GM23338 (cell line): Measurements from ENCODE around the gene TUBA4B. TPM values are rescaled to one million over a fixed set of nuclear protein-coding genes. Genes with fewer than 3 reads are reported as not detected.
A peak's percentile ranks its signal among the peaks of the same experiment; 100 is the strongest.

ENCODE experiments used
- ATAC-seq: fragments of 200-7000 bp; cut with Tn5 transposase; 3 replicates; pipeline ENCODE4 v1.9.1; 2020
- DNase-seq: peaks from one replicate; pipeline ENCODE4 v3.0.0-alpha.2; 2015; ENCODE audit warnings: low spot score
- H2AFZ ChIP-seq: fragments of 200-600 bp; sonication (generic); 2 replicates; pipeline ENCODE4 v1.8.0; 2016; ENCODE audit warnings: antibody characterized with exemption, mild to moderate bottlenecking, moderate library complexity
- H3F3A ChIP-seq: fragments of 200-600 bp; sonication (generic); replicated peaks from 2 replicates; pipeline ENCODE4 v1.8.0; 2017; ENCODE audit warnings: antibody characterized with exemption, mixed run types, low read depth
- H3K27ac ChIP-seq: fragments of 200-600 bp; sonication (generic); 2 replicates; pipeline ENCODE4 v1.6.1; 2016; ENCODE audit warnings: low read depth
- H3K27me3 ChIP-seq: fragments of 200-600 bp; sonication (generic); 2 replicates; pipeline ENCODE4 v1.8.0; 2016; ENCODE audit warnings: mild to moderate bottlenecking, mixed run types, moderate library complexity; ENCODE audit not compliant: insufficient read depth
- H3K36me3 ChIP-seq: fragments of 200-600 bp; sonication (generic); 2 replicates; pipeline ENCODE4 v1.8.0; 2016; ENCODE audit warnings: mild to moderate bottlenecking; ENCODE audit not compliant: insufficient read depth
- H3K4me1 ChIP-seq: fragments of 200-600 bp; sonication (generic); 2 replicates; pipeline ENCODE4 v1.8.0; 2016; ENCODE audit warnings: mild to moderate bottlenecking, moderate library complexity; ENCODE audit not compliant: insufficient read depth
- H3K4me2 ChIP-seq: fragments of 200-600 bp; sonication (generic); 2 replicates; pipeline ENCODE4 v1.7.1; 2017; ENCODE audit warnings: mixed run types
- H3K4me3 ChIP-seq: fragments of 200-600 bp; sonication (generic); 2 replicates; pipeline ENCODE4 v1.6.1; 2016; ENCODE audit warnings: mixed run types
- H3K79me2 ChIP-seq: fragments of 200-600 bp; sonication (generic); replicated peaks from 2 replicates; pipeline ENCODE4 v1.8.0; 2017; ENCODE audit warnings: mild to moderate bottlenecking; ENCODE audit not compliant: insufficient read depth
- H3K9me2 ChIP-seq: fragments of 200-600 bp; sonication (generic); 2 replicates; pipeline ENCODE4 v1.8.0; 2017; ENCODE audit not compliant: insufficient read depth
- H4K20me1 ChIP-seq: fragments of 200-600 bp; sonication (generic); replicated peaks from 2 replicates; pipeline ENCODE4 v1.8.0; 2017; ENCODE audit warnings: mild to moderate bottlenecking; ENCODE audit not compliant: insufficient read depth
- H3K27ac Mint-ChIP-seq: 2 replicates; pipeline ENCODE4 v1.8.0; 2020; ENCODE audit warnings: inconsistent platforms, mild to moderate bottlenecking, moderate library complexity, mixed read lengths
- H3K27me3 Mint-ChIP-seq: 3 replicates; pipeline ENCODE4 v1.8.0; 2022; ENCODE audit warnings: low read depth, mild to moderate bottlenecking, moderate library complexity, mixed read lengths, inconsistent platforms; ENCODE audit not compliant: insufficient read depth, poor library complexity
- H3K36me3 Mint-ChIP-seq: 3 replicates; pipeline ENCODE4 v1.8.0; 2021; ENCODE audit warnings: low read depth, mild to moderate bottlenecking, inconsistent platforms, moderate library complexity, mixed read lengths
- H3K4me1 Mint-ChIP-seq: 3 replicates; pipeline ENCODE4 v1.8.0; 2020; ENCODE audit warnings: mild to moderate bottlenecking, inconsistent platforms, mixed read lengths
- H3K4me3 Mint-ChIP-seq: 3 replicates; pipeline ENCODE4 v1.8.0; 2021; ENCODE audit warnings: moderate library complexity, mild to moderate bottlenecking, inconsistent platforms, mixed read lengths
- H3K9me3 Mint-ChIP-seq: 3 replicates; pipeline ENCODE4 v1.8.0; 2020; ENCODE audit warnings: moderate library complexity, mild to moderate bottlenecking, inconsistent platforms, mixed read lengths
- CREB1 ChIP-seq: fragments of 250-450 bp; sonication (Bioruptor Pico); IDR thresholded peaks from 2 replicates; pipeline ENCODE4 v1.5.0; 2020; ENCODE audit warnings: low read depth, mild to moderate bottlenecking, moderate library complexity
- EZH2phosphoT487 ChIP-seq: fragments of 200-600 bp; sonication (generic); IDR thresholded peaks from one replicate; pipeline ENCODE4 v1.8.1; 2018; ENCODE audit warnings: antibody characterized with exemption; ENCODE audit not compliant: unreplicated experiment
- JUNB ChIP-seq: IDR thresholded peaks from one replicate; pipeline ENCODE4 v1.6.1; 2016; ENCODE audit warnings: antibody characterized with exemption; ENCODE audit not compliant: unreplicated experiment
- NANOG ChIP-seq: IDR thresholded peaks from 2 replicates; pipeline ENCODE4 v1.6.1; 2016; ENCODE audit warnings: antibody characterized with exemption, borderline replicate concordance
- POLR2AphosphoS5 ChIP-seq: IDR thresholded peaks from 2 replicates; pipeline ENCODE4 v1.6.1; 2016; ENCODE audit warnings: antibody characterized with exemption, low read depth
- ZNF331 ChIP-seq: fragments of 250-450 bp; sonication (Bioruptor Pico); IDR thresholded peaks from 2 replicates; pipeline ENCODE4 v1.5.0; 2020; ENCODE audit warnings: low read depth, mild to moderate bottlenecking, moderate library complexity
- polyA plus RNA-seq: library from polyadenylated mRNA; unstranded; fragments of >200 nt; fragmentation: Nextera tagmentation; extraction: Ambion mirVana; gene quantifications from 2 replicates; pipeline ENCODE4 v1.2.1, GENCODE V29; 2016
- total RNA-seq: library from RNA; depleted of rRNA; stranded (reverse); fragments of >200 nt; shearing (Covaris generic); gene quantifications from 2 replicates; pipeline ENCODE4 v1.2.3, GENCODE V29; 2014
- TF ChIP-seq, protein P1 (sequence below): IDR thresholded peaks from 2 replicates; pipeline ENCODE4 v1.6.1; 2016; ENCODE audit warnings: antibody characterized with exemption
- TF ChIP-seq, protein P2 (sequence below): fragments of 250-450 bp; sonication (Bioruptor Pico); IDR thresholded peaks from 2 replicates; pipeline ENCODE4 v1.5.0; 2020; ENCODE audit warnings: mild to moderate bottlenecking, moderate library complexity
- TF ChIP-seq, protein P3 (sequence below): IDR thresholded peaks from one replicate; pipeline ENCODE4 v1.6.1; 2018; ENCODE audit warnings: antibody characterized with exemption; ENCODE audit not compliant: unreplicated experiment

TUBA4B gene
- total and polyA plus RNA-seq, 2 experiments from 2014 or later = 0.14 TPM; not detected in 1

DNA sequence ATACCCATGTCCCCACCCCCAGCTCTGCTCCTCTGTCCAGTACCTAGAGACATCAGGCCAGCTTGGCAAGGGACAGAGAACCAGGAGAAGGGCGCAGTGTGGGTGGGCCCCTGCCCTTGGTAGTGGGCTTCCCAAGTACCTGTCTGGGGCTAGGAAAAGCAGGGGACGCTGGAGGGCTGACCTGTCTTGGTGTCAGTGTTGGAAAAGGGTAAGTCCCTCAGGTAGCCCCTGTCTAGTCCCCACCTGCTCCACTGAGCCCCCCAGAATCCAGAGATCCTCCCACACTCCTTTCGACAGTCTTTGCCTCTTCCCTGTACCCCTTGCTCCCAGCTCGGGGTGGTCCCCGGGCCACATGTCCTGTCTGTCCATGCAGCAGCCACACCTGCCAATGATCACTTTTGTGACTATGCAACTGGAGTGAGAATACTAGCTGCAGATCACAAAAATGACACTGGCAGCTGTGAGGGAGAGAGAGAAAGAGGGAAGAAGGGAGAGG lies 40.7 kb downstream of the TUBA4B start:
- peaks cover 27% of the 10 kb centered on the region for H3K27me3 Mint-ChIP-seq
- Histone ChIP-seq H3K79me2 (no peaks in the 10 kb centered on the region), H3K4me1 (peaks cover 3% of the 10 kb centered on the region), H3K4me2 (peak overlapping the region; percentile 92), H3F3A (peaks cover 5% of the 10 kb centered on the region; the same call in 1 of the 2 replicates), H2AFZ (peak overlapping the region; percentile 90), H3K36me3 (no peaks in the 10 kb centered on the region), H3K9me2 (no peaks in the 10 kb centered on the region), H3K4me3 (peak overlapping the region; percentile 90), H3K27ac (no peak overlapping the region), H3K27me3 (peaks cover 19% of the 10 kb centered on the region), H4K20me1 (no peaks in the 10 kb centered on the region)
- 0 out of 3 replicates have a peak, but pooled peaks cover 3% of the 10 kb centered on the region for H3K4me1 Mint-ChIP-seq
- DNase-seq (no peak), ATAC-seq (no peak)
- TF ChIP-seq CREB1 (CRISPR knock-in tag) = no peak
- TF ChIP-seq, protein P1, sequence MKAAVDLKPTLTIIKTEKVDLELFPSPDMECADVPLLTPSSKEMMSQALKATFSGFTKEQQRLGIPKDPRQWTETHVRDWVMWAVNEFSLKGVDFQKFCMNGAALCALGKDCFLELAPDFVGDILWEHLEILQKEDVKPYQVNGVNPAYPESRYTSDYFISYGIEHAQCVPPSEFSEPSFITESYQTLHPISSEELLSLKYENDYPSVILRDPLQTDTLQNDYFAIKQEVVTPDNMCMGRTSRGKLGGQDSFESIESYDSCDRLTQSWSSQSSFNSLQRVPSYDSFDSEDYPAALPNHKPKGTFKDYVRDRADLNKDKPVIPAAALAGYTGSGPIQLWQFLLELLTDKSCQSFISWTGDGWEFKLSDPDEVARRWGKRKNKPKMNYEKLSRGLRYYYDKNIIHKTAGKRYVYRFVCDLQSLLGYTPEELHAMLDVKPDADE = no peak
- no peak for TF ChIP-seq JUNB
- TF ChIP-seq, protein P2, sequence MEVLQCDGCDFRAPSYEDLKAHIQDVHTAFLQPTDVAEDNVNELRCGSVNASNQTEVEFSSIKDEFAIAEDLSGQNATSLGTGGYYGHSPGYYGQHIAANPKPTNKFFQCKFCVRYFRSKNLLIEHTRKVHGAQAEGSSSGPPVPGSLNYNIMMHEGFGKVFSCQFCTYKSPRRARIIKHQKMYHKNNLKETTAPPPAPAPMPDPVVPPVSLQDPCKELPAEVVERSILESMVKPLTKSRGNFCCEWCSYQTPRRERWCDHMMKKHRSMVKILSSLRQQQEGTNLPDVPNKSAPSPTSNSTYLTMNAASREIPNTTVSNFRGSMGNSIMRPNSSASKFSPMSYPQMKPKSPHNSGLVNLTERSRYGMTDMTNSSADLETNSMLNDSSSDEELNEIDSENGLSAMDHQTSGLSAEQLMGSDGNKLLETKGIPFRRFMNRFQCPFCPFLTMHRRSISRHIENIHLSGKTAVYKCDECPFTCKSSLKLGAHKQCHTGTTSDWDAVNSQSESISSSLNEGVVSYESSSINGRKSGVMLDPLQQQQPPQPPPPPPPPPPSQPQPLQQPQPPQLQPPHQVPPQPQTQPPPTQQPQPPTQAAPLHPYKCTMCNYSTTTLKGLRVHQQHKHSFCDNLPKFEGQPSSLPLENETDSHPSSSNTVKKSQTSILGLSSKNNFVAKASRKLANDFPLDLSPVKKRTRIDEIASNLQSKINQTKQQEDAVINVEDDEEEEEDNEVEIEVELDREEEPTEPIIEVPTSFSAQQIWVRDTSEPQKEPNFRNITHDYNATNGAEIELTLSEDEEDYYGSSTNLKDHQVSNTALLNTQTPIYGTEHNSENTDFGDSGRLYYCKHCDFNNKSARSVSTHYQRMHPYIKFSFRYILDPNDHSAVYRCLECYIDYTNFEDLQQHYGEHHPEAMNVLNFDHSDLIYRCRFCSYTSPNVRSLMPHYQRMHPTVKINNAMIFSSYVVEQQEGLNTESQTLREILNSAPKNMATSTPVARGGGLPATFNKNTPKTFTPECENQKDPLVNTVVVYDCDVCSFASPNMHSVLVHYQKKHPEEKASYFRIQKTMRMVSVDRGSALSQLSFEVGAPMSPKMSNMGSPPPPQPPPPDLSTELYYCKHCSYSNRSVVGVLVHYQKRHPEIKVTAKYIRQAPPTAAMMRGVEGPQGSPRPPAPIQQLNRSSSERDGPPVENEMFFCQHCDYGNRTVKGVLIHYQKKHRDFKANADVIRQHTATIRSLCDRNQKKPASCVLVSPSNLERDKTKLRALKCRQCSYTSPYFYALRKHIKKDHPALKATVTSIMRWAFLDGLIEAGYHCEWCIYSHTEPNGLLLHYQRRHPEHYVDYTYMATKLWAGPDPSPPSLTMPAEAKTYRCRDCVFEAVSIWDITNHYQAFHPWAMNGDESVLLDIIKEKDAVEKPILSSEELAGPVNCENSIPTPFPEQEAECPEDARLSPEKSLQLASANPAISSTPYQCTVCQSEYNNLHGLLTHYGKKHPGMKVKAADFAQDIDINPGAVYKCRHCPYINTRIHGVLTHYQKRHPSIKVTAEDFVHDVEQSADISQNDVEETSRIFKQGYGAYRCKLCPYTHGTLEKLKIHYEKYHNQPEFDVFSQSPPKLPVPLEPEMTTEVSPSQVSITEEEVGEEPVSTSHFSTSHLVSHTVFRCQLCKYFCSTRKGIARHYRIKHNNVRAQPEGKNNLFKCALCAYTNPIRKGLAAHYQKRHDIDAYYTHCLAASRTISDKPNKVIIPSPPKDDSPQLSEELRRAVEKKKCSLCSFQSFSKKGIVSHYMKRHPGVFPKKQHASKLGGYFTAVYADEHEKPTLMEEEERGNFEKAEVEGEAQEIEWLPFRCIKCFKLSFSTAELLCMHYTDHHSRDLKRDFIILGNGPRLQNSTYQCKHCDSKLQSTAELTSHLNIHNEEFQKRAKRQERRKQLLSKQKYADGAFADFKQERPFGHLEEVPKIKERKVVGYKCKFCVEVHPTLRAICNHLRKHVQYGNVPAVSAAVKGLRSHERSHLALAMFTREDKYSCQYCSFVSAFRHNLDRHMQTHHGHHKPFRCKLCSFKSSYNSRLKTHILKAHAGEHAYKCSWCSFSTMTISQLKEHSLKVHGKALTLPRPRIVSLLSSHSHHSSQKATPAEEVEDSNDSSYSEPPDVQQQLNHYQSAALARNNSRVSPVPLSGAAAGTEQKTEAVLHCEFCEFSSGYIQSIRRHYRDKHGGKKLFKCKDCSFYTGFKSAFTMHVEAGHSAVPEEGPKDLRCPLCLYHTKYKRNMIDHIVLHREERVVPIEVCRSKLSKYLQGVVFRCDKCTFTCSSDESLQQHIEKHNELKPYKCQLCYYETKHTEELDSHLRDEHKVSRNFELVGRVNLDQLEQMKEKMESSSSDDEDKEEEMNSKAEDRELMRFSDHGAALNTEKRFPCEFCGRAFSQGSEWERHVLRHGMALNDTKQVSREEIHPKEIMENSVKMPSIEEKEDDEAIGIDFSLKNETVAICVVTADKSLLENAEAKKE (CRISPR knock-in tag) = no peak
- no peak for TF ChIP-seq EZH2phosphoT487
- TF ChIP-seq NANOG = no peak
- no peak for TF ChIP-seq ZNF331
- TF ChIP-seq, protein P3, sequence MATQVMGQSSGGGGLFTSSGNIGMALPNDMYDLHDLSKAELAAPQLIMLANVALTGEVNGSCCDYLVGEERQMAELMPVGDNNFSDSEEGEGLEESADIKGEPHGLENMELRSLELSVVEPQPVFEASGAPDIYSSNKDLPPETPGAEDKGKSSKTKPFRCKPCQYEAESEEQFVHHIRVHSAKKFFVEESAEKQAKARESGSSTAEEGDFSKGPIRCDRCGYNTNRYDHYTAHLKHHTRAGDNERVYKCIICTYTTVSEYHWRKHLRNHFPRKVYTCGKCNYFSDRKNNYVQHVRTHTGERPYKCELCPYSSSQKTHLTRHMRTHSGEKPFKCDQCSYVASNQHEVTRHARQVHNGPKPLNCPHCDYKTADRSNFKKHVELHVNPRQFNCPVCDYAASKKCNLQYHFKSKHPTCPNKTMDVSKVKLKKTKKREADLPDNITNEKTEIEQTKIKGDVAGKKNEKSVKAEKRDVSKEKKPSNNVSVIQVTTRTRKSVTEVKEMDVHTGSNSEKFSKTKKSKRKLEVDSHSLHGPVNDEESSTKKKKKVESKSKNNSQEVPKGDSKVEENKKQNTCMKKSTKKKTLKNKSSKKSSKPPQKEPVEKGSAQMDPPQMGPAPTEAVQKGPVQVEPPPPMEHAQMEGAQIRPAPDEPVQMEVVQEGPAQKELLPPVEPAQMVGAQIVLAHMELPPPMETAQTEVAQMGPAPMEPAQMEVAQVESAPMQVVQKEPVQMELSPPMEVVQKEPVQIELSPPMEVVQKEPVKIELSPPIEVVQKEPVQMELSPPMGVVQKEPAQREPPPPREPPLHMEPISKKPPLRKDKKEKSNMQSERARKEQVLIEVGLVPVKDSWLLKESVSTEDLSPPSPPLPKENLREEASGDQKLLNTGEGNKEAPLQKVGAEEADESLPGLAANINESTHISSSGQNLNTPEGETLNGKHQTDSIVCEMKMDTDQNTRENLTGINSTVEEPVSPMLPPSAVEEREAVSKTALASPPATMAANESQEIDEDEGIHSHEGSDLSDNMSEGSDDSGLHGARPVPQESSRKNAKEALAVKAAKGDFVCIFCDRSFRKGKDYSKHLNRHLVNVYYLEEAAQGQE = no peak
- no peak for TF ChIP-seq POLR2AphosphoS5
- H3K4me3 Mint-ChIP-seq = peak overlapping the region; percentile 80
- no peaks in the 10 kb centered on the region; the same call in 2 of the 3 replicates for H3K36me3 Mint-ChIP-seq
- no peaks in the 10 kb centered on the region; the same call in 1 of the 3 replicates for H3K9me3 Mint-ChIP-seq
- no peak overlapping the region for H3K27ac Mint-ChIP-seq
